AG04450 (cell line): ENCODE measurements around the gene NUDT3. TPM values are rescaled to one million over a fixed set of nuclear protein-coding genes. Genes with fewer than 3 reads are reported as not detected.

Source experiments
- CTCF ChIA-PET: fragments of 300-600, 350-600 bp; formaldehyde crosslinking; extraction: SDS; loops from one replicate; lab custom pipeline; 2022; ENCODE audit warnings: antibody characterized with exemption, inconsistent platforms; lab: Charles Lee
- POLR2A ChIA-PET: fragments of 350-600 bp; formaldehyde crosslinking; extraction: SDS; loops from one replicate; lab custom pipeline; 2021; ENCODE audit warnings: antibody characterized with exemption, inconsistent platforms; lab: Yijun Ruan, JAX
- DNase-seq: peaks from one replicate; pipeline ENCODE4 v3.0.0-alpha.2; 2011; ENCODE audit warnings: low read depth, low spot score
- H3K27ac ChIP-seq: one replicate; pipeline ENCODE4 v1.5.1; 2012; ENCODE audit warnings: low read depth, low read length, control low read depth
- H3K27me3 ChIP-seq: one replicate; pipeline ENCODE4 v1.6.0; 2012; ENCODE audit warnings: low read length; ENCODE audit not compliant: control insufficient read depth, insufficient read depth
- H3K4me3 ChIP-seq: 2 replicates; pipeline ENCODE4 v1.5.1; 2011; ENCODE audit warnings: mild to moderate bottlenecking, low read depth, low read length, control low read depth
- H3K9me3 ChIP-seq: 2 replicates; pipeline ENCODE4 v1.5.1; 2012; ENCODE audit warnings: low read length; ENCODE audit not compliant: control insufficient read depth, insufficient read depth
- CTCF ChIP-seq: IDR thresholded peaks from 2 replicates; pipeline ENCODE4 v1.5.1; 2011; ENCODE audit warnings: low read depth, low read length, control low read depth, inconsistent platforms
- polyA plus RNA-seq: library from polyadenylated mRNA; depleted of rRNA; stranded (reverse); fragments of >200 nt; gene quantifications from 2 replicates; pipeline ENCODE4 v1.2.3, GENCODE V29; 2011

NUDT3 gene
- polyA plus RNA-seq, 1 experiment = 26.7 TPM

- Histone ChIP-seq H3K9me3 (no peaks in the 10 kb centered on the region; the same call in 1 of the 2 replicates), H3K27me3 (no peaks in the 10 kb centered on the region), H3K27ac (peak overlapping the region; percentile 57), H3K4me3 (peak overlapping the region; percentile 73)
- no peak for DNase-seq
- ChIA-PET POLR2A (interaction anchor here (1.0 to 1.7 kb wide), 2 partner anchors 14 to 178 kb away, joined by 4 to 9 read pairs; no protein-coding TSS in a partner anchor), CTCF (no interaction called here)
- TF ChIP-seq CTCF = peak; percentile 42
Observed at GRCh38 chr6:34237722-34238584, 154.5 kb downstream of the NUDT3 start.

- POLR2A ChIA-PET = interaction anchor here (0.5 to 1.7 kb wide), 11 partner anchors 7 to 189 kb away, joined by 3 to 9 read pairs (median 4); partner anchors contain the start of gene SMIM29
- Histone ChIP-seq H3K4me3 (peak overlapping the region; percentile 73), H3K27ac (peak overlapping the region; percentile 31), H3K27me3 (no peaks in the 10 kb centered on the region), H3K9me3 (no peaks in the 10 kb centered on the region; the same call in 1 of the 2 replicates)
- CTCF ChIA-PET = interaction anchor here (0.6 to 0.7 kb wide), 2 partner anchors 31 to 68 kb away, joined by 5 to 8 read pairs; no protein-coding TSS in a partner anchor
- DNase-seq = no peak
- no peak for TF ChIP-seq CTCF
Observed at GRCh38 chr6:34237316-34237721, 155.2 kb downstream of the NUDT3 start.

GRCh38 chr6:34236443-34237315 lies 155.8 kb downstream of the NUDT3 start, which contains the start of gene HMGA1:
Gene HMGA1 (plus strand): TSS chr6:34236873. CDS start chr6:34240781, 3,908 bp downstream.
- Histone ChIP-seq H3K27ac (peak within 1 kb of the TSS; percentile 68), H3K4me3 (peak within 1 kb of the TSS; percentile 73), H3K27me3 (no peaks in the 10 kb centered on the region), H3K9me3 (no peaks in the 10 kb centered on the region; the same call in 1 of the 2 replicates)
- CTCF ChIA-PET = interaction anchor here (0.6 to 0.7 kb wide), 2 partner anchors 31 to 69 kb away, joined by 5 to 8 read pairs; no protein-coding TSS in a partner anchor
- no peak for TF ChIP-seq CTCF
- no peak for DNase-seq
- POLR2A ChIA-PET = interaction anchor here (0.5 to 1.7 kb wide), 11 partner anchors 8 to 190 kb away, joined by 3 to 9 read pairs (median 4); partner anchors contain the start of gene SMIM29

GRCh38 chr6:34236131-34236442 lies 156.4 kb downstream of the NUDT3 start:
- no peaks in the 10 kb centered on the region; the same call in 1 of the 2 replicates for H3K9me3 ChIP-seq
- H3K27ac ChIP-seq = peak overlapping the region; percentile 68
- no peaks in the 10 kb centered on the region for H3K27me3 ChIP-seq
- no peak for DNase-seq
- peak overlapping the region; percentile 73 for H3K4me3 ChIP-seq
- CTCF ChIA-PET = no interaction called here
- no peak for TF ChIP-seq CTCF
- POLR2A ChIA-PET = interaction anchor here (1.0 to 1.7 kb wide), 3 partner anchors 12 to 190 kb away, joined by 3 to 9 read pairs (median 4); no protein-coding TSS in a partner anchor
